ENCODE measurements around the gene PRSS53.
A peak's percentile ranks its signal among the peaks of the same experiment; 100 is the strongest.

The PRSS53 gene

DNA sequence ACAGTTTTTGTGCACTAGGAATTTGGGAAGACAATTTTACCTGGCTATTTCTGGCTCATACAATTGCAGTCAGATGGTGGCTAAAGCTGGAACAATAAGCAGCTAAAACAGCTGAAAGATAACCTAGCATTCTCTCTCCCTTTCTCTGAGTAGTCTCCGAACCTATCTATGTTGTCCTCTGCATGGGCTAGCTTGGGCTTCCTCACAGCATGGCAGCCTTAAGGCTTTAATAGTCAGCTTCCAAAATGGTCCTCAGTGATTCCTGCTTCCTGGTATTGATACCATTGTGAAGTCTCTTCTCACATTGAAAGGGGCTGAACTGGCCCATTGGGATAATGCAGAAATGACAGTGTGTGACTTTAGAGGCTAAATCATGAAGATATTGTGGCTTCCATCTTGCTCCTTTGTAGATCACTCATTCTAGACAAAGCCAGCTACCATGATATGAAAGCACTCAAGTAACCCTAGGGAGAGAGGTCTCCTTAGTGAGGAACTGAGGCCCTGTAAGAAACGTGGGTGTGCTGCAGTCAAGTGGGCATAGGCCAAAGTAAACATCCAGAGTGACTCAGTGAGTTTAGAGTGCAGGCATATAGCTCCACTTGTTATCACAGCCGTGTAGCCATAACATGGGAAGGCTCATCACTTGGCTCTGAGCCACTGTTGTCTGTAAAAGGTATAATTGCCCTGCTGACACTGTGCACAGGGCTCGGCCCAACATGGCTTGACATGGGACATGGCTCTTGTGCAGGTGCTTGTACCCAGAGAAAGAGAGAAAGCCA is 11.3 kb upstream of the PRSS53 start:
- H3K27ac ChIP-seq (ENCODE audit: low read depth, low read length): no peak overlapping the region
- H3K9ac ChIP-seq (ENCODE audit: low read length): no peak overlapping the region
- H3K4me3 ChIP-seq (ENCODE audit: low read length): no peak overlapping the region
- H3K4me1 ChIP-seq (ENCODE audit: control insufficient read depth, insufficient read depth, low read length): no peaks in the 10 kb centered on the region
- no peaks in the 10 kb centered on the region for H3K36me3 ChIP-seq (ENCODE audit: control insufficient read depth, insufficient read depth, low read length)
- no peaks in the 10 kb centered on the region for H3K27me3 ChIP-seq (ENCODE audit: control insufficient read depth, insufficient read depth, low read length)

- Histone ChIP-seq H3K9ac (ENCODE audit: low read length) (peak within 1 kb of the TSS; percentile 83), H3K27ac (ENCODE audit: low read depth, low read length) (peak within 1 kb of the TSS; percentile 82), H3K4me3 (ENCODE audit: low read length) (peak within 1 kb of the TSS; percentile 94), H3K36me3 (ENCODE audit: control insufficient read depth, insufficient read depth, low read length) (peaks cover 6% of the 10 kb centered on the region), H3K27me3 (ENCODE audit: control insufficient read depth, insufficient read depth, low read length) (no peaks in the 10 kb centered on the region), H3K4me1 (ENCODE audit: control insufficient read depth, insufficient read depth, low read length) (no peaks in the 10 kb centered on the region)
Measured at GRCh38 chr16:31094424-31095120, 5.8 kb upstream of the PRSS53 start, which contains the start of gene VKORC1. VKORC1 (minus strand) TSS chr16:31094797; CDS start chr16:31094729, 68 bp downstream.

GRCh38 chr16:31094088-31094423 is 5.3 kb upstream of the PRSS53 start:
- Histone ChIP-seq H3K27me3 (ENCODE audit: control insufficient read depth, insufficient read depth, low read length) (no peaks in the 10 kb centered on the region), H3K36me3 (ENCODE audit: control insufficient read depth, insufficient read depth, low read length) (peaks cover 6% of the 10 kb centered on the region), H3K4me1 (ENCODE audit: control insufficient read depth, insufficient read depth, low read length) (no peaks in the 10 kb centered on the region), H3K4me3 (ENCODE audit: low read length) (peak overlapping the region; percentile 94), H3K27ac (ENCODE audit: low read depth, low read length) (peak overlapping the region; percentile 82), H3K9ac (ENCODE audit: low read length) (peak overlapping the region; percentile 83)

- no peak overlapping the region for H3K9ac ChIP-seq (ENCODE audit: low read length)
Measured at GRCh38 chr16:31093132-31093703, 4.5 kb upstream of the PRSS53 start.

GRCh38 chr16:31092330-31092729 is 3.6 kb upstream of the PRSS53 start:
- Histone ChIP-seq H3K4me1 (ENCODE audit: control insufficient read depth, insufficient read depth, low read length) (no peaks in the 10 kb centered on the region), H3K27ac (ENCODE audit: low read depth, low read length) (no peak overlapping the region), H3K27me3 (ENCODE audit: control insufficient read depth, insufficient read depth, low read length) (no peaks in the 10 kb centered on the region), H3K9ac (ENCODE audit: low read length) (no peak overlapping the region), H3K4me3 (ENCODE audit: low read length) (no peak overlapping the region), H3K36me3 (ENCODE audit: control insufficient read depth, insufficient read depth, low read length) (peaks cover 6% of the 10 kb centered on the region)

More at GRCh38 chr16:31093132-31093703, 4.5 kb upstream of the PRSS53 start:
- Histone ChIP-seq H3K27me3 (ENCODE audit: control insufficient read depth, insufficient read depth, low read length) (no peaks in the 10 kb centered on the region), H3K4me1 (ENCODE audit: control insufficient read depth, insufficient read depth, low read length) (no peaks in the 10 kb centered on the region), H3K4me3 (ENCODE audit: low read length) (no peak overlapping the region), H3K36me3 (ENCODE audit: control insufficient read depth, insufficient read depth, low read length) (peaks cover 6% of the 10 kb centered on the region), H3K27ac (ENCODE audit: low read depth, low read length) (no peak overlapping the region)

- H3K36me3 ChIP-seq (ENCODE audit: control insufficient read depth, insufficient read depth, low read length): peaks cover 9% of the 10 kb centered on the region
- H3K4me1 ChIP-seq (ENCODE audit: control insufficient read depth, insufficient read depth, low read length): no peaks in the 10 kb centered on the region
- H3K4me3 ChIP-seq (ENCODE audit: low read length): no peak overlapping the region
- H3K27ac ChIP-seq (ENCODE audit: low read depth, low read length): no peak overlapping the region
- H3K9ac ChIP-seq (ENCODE audit: low read length): no peak overlapping the region
- H3K27me3 ChIP-seq (ENCODE audit: control insufficient read depth, insufficient read depth, low read length): no peaks in the 10 kb centered on the region
Measured at GRCh38 chr16:31090540-31090939, 1.8 kb upstream of the PRSS53 start.

- H3K9ac ChIP-seq (ENCODE audit: low read length): no peak overlapping the region
- H3K36me3 ChIP-seq (ENCODE audit: control insufficient read depth, insufficient read depth, low read length): peaks cover 9% of the 10 kb centered on the region
Measured at GRCh38 chr16:31089199-31089598, 456 bp upstream of the PRSS53 start.

GRCh38 chr16:31087971-31088370 is 772 bp downstream of the PRSS53 start:
- no peaks in the 10 kb centered on the region for H3K27me3 ChIP-seq (ENCODE audit: control insufficient read depth, insufficient read depth, low read length)
- H3K36me3 ChIP-seq (ENCODE audit: control insufficient read depth, insufficient read depth, low read length): peaks cover 14% of the 10 kb centered on the region
- H3K4me1 ChIP-seq (ENCODE audit: control insufficient read depth, insufficient read depth, low read length): no peaks in the 10 kb centered on the region
- H3K27ac ChIP-seq (ENCODE audit: low read depth, low read length): no peak overlapping the region
- H3K4me3 ChIP-seq (ENCODE audit: low read length): no peak overlapping the region
- no peak overlapping the region for H3K9ac ChIP-seq (ENCODE audit: low read length)

More at GRCh38 chr16:31089199-31089598, 456 bp upstream of the PRSS53 start:
- no peaks in the 10 kb centered on the region for H3K27me3 ChIP-seq (ENCODE audit: control insufficient read depth, insufficient read depth, low read length)
- H3K4me1 ChIP-seq (ENCODE audit: control insufficient read depth, insufficient read depth, low read length): no peaks in the 10 kb centered on the region
- no peak overlapping the region for H3K4me3 ChIP-seq (ENCODE audit: low read length)
- H3K27ac ChIP-seq (ENCODE audit: low read depth, low read length): no peak overlapping the region

DNA sequence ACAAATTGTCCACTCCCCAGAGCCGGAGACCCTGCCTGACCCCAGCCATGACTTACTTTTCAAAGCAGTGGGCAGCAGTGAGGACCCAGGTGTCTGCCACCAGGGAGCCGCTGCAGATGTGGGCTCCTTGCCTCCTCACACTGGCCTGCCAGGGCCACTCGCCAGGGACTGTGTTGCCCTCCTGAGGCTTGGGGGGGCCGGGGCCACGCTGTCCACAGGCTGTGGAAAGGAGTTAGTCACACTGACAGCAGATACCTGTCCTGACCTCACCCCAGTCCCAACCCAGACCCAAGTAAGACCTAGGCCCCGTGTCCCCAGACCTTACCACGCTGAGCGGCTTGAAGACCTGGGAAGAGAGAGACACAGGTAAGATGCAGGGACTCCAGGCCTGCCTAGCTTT is 1.3 kb downstream of the PRSS53 start:
- no peak overlapping the region for H3K4me3 ChIP-seq (ENCODE audit: low read length)
- no peaks in the 10 kb centered on the region for H3K27me3 ChIP-seq (ENCODE audit: control insufficient read depth, insufficient read depth, low read length)
- H3K4me1 ChIP-seq (ENCODE audit: control insufficient read depth, insufficient read depth, low read length): no peaks in the 10 kb centered on the region
- H3K36me3 ChIP-seq (ENCODE audit: control insufficient read depth, insufficient read depth, low read length): peaks cover 14% of the 10 kb centered on the region
- H3K27ac ChIP-seq (ENCODE audit: low read depth, low read length): no peak overlapping the region
- H3K9ac ChIP-seq (ENCODE audit: low read length): no peak overlapping the region

- Histone ChIP-seq H3K27ac (ENCODE audit: low read depth, low read length) (no peak overlapping the region), H3K27me3 (ENCODE audit: control insufficient read depth, insufficient read depth, low read length) (no peaks in the 10 kb centered on the region), H3K4me1 (ENCODE audit: control insufficient read depth, insufficient read depth, low read length) (no peaks in the 10 kb centered on the region), H3K9ac (ENCODE audit: low read length) (no peak overlapping the region), H3K4me3 (ENCODE audit: low read length) (no peak overlapping the region), H3K36me3 (ENCODE audit: control insufficient read depth, insufficient read depth, low read length) (peaks cover 14% of the 10 kb centered on the region)
Measured at GRCh38 chr16:31086629-31086906, 2.2 kb downstream of the PRSS53 start.

DNA sequence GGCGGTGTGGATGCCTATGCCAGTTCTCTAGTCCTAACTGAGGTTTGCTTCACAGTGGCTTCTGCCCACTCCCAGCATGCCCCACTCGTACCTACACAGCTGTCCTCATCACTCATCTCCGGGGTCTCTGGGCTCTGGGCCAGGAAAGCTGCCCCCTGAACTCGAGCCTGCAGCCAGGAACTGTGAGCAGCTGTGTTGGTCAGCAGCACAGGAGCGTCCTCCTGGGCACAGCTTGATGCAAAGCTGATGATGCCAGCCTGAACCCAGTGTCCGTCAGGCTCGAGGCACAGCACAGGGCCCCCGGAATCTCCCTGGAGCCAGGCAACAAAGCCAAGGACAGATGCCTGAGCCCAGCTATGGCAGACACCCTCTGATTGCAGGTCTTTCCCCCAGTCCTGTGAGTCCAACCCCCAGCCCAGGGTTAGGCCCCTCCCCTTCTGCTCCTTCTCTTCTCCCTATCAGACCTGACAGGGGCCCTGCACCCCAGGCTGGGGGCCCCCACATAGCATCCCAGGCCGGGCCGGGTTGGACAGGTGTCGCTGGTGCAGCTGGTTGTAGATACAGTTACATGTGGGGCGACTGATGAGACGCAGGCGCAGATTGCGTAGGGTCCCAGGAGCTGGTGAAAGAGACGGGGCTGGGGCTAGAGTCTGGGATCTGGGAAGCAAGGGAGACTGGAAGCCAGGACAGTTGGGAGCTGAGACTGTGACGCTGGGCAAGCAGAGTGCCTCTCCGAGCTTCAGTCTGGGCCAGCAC is 2.7 kb downstream of the PRSS53 start:
- Histone ChIP-seq H3K9ac (ENCODE audit: low read length) (no peak overlapping the region), H3K36me3 (ENCODE audit: control insufficient read depth, insufficient read depth, low read length) (peaks cover 15% of the 10 kb centered on the region), H3K27ac (ENCODE audit: low read depth, low read length) (no peak overlapping the region)

GRCh38 chr16:31085411-31085810 is 3.3 kb downstream of the PRSS53 start:
- Histone ChIP-seq H3K27ac (ENCODE audit: low read depth, low read length) (no peak overlapping the region), H3K27me3 (ENCODE audit: control insufficient read depth, insufficient read depth, low read length) (no peaks in the 10 kb centered on the region), H3K4me3 (ENCODE audit: low read length) (no peak overlapping the region), H3K9ac (ENCODE audit: low read length) (no peak overlapping the region), H3K36me3 (ENCODE audit: control insufficient read depth, insufficient read depth, low read length) (peaks cover 16% of the 10 kb centered on the region), H3K4me1 (ENCODE audit: control insufficient read depth, insufficient read depth, low read length) (no peaks in the 10 kb centered on the region)

More for the DNA sequence above, 2.7 kb downstream of the PRSS53 start:
- Histone ChIP-seq H3K4me1 (ENCODE audit: control insufficient read depth, insufficient read depth, low read length) (no peaks in the 10 kb centered on the region), H3K4me3 (ENCODE audit: low read length) (no peak overlapping the region), H3K27me3 (ENCODE audit: control insufficient read depth, insufficient read depth, low read length) (no peaks in the 10 kb centered on the region)
